GM12865 (cell line): ENCODE measurements around the gene CACFD1.

ENCODE experiments used
- DNase-seq: peaks from one replicate; pipeline ENCODE4 v3.0.0; 2010; ENCODE audit warnings: low read depth
- H3K4me3 ChIP-seq: 2 replicates; pipeline ENCODE4 v1.5.1; 2011; ENCODE audit warnings: mild to moderate bottlenecking, low read depth, low read length, control low read depth
- TF ChIP-seq, protein P1 (sequence below): IDR thresholded peaks from 2 replicates; pipeline ENCODE4 v1.5.1; 2011; ENCODE audit warnings: low read length, control low read depth, low read depth, inconsistent platforms; ENCODE audit not compliant: insufficient read depth; ENCODE audit errors: missing control alignments

Gene CACFD1

DNA sequence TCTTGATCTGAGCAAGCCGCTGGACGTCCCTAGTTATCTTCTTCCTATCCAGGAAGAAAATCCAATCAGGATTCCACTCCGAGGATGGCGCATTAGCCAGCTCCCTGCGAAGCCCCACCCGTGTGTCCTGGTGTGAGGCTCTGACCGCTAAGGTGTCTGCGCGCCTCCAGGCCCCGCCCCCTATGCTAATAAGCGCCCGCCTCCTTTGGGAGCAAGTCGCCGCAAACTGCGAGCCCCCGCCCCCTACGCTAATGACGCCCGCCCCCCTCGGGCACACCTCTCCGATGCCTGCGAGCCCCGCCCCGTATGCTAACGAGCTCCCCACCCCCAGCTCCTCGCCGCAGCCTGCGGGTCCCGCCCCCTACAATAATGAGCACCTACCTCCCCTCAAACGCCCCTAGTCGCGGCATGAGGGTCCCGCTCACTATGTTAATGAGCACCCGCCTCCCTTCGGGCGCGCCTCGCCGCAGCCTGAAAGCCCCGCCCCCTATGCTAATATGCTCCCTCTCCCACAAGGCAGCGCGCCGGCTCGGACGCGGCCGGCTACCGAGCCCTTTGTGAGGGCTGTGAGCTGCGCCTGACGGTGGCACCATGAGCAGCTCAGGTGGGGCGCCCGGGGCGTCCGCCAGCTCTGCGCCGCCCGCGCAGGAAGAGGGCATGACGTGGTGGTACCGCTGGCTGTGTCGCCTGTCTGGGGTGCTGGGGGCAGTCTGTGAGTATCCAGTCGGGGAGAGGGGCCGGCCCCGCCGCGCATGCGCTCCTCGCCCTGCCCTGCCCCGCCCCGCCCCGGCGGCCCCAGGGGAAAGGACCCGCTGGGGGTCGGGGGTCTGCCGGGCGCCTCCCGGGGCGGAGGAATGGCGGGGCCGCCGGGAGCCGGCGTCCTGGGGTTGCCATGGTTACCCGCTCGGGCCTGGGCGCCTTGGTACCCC is at the start of gene CACFD1:
Gene CACFD1, plus strand, starts transcription at position 503 of the 929 bp plus-strand sequence. Its CDS starts 89 bp downstream, at position 592.
- H3K4me3 ChIP-seq: peak within 1 kb of the TSS; percentile 76
- TF ChIP-seq, protein P1, sequence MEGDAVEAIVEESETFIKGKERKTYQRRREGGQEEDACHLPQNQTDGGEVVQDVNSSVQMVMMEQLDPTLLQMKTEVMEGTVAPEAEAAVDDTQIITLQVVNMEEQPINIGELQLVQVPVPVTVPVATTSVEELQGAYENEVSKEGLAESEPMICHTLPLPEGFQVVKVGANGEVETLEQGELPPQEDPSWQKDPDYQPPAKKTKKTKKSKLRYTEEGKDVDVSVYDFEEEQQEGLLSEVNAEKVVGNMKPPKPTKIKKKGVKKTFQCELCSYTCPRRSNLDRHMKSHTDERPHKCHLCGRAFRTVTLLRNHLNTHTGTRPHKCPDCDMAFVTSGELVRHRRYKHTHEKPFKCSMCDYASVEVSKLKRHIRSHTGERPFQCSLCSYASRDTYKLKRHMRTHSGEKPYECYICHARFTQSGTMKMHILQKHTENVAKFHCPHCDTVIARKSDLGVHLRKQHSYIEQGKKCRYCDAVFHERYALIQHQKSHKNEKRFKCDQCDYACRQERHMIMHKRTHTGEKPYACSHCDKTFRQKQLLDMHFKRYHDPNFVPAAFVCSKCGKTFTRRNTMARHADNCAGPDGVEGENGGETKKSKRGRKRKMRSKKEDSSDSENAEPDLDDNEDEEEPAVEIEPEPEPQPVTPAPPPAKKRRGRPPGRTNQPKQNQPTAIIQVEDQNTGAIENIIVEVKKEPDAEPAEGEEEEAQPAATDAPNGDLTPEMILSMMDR: no peak
- DNase-seq: peak; percentile 95

DNA sequence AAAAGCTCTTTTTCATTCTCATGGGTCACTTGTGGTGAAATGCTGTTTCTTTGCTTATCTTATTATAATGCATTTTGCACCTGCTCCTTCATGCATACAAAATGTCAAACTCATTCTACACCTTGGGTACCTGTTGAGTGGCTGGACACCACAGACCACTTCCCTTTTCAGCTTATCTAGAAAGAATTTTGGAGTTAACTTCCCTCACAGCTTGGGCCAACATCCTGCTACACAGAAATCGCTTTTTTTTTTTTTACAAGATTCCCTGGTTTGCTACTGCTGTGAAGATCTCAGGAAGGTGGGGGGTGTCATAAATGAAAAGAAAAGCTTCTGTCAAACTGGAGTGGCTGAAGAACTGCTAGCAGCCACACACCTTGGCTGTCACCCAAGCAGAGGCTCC is 44.6 kb upstream of the CACFD1 start:
- H3K4me3 ChIP-seq: no peak overlapping the region
- DNase-seq: no peak
- TF ChIP-seq, protein P1: no peak

DNA sequence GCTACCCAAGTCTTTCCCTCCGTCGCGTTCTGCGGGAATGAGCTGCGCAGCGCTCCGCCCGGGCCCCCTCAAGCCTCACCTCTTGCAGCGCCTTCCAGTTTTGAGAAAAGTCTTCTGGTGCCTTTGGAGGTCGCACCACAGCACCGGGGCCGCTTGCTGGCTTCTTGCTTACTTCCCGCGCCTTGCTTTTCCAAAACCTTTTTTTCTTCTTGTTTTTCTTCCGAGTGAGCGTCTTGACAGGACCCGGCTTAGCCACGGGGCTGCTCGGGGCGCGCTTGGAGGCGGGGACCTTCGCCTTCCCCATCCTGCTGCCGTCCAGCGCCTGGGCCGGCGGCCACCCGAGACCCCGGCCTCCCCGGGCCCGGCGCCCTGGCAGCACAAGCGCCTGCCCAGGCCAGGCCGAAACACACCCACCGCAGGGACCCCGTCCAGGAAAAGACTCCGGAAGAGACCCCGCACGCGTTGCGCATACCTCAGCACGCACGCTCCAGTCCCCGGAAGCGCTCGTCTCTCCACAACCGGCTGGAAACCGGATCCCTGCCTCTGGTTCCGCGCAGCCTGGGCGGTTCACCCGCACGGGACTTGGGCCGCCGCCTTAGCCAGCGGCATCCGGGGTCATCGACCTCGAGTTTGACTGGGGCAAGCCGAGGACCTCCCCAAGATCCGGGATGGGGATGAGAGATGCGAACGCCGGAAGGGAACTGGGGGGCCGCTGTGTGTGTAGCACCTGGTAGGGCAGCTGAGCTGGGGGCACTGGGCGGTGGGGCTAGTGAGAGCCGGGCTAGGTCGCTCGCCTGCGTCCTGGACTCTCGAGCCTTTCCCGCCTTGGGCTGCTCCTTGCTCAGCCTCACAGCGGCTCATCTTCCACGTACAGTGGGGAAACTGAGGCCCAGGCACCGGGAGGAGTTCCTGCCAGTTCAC is 42.0 kb upstream of the CACFD1 start, which contains the start of gene REXO4:
Gene REXO4, minus strand, starts transcription at position 470 of the 921 bp plus-strand sequence. Its CDS starts 166 bp downstream, at position 304.
- TF ChIP-seq, protein P1: no peak
- peak; percentile 97 for DNase-seq
- peak within 1 kb of the TSS; percentile 89 for H3K4me3 ChIP-seq

DNA sequence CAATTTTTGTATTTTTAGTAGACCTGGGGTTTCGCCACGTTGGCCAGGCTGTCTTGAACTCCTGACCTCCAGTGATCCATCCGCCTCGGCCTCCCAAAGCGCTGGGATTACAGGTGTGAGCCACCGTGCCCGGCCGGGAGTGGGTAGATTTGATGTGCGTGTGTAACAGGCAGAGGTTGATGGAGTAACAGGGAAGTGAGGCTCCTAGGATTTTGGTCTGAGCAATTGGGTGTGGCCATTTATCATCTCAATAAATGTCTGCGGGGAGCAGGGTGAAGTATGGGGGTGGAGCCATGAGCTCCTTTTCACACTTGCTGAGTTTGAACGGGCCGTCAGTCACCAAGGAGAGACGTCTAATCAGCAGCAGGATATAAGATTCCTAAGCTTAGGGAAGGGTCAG is 40.8 kb upstream of the CACFD1 start:
- TF ChIP-seq, protein P1: no peak
- peak overlapping the region; percentile 89; the same call in 1 of the 2 replicates for H3K4me3 ChIP-seq
- DNase-seq: no peak

DNA sequence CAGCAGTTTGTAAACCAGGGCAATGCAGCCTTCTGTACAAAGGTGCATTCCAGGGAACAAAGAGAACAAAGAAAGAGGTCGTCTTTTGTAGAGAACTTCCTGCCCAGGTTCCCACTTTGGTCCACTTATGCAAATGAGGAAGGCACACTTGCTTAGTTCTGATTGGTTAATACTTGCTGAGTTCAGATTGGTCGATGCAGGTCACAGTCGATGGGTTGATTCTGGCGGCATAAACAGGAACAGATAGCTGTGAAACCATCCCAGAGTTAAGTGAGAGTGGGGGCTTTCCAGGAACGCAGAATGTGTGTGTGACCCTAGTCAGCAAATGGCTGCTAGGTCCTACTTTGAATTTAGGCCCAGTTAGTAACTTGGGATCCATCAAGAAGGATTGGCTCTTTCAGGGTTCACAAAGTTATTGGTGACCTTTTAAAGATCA is 39.4 kb upstream of the CACFD1 start:
- peak; percentile 94 for DNase-seq
- TF ChIP-seq, protein P1: no peak
- no peak overlapping the region for H3K4me3 ChIP-seq

DNA sequence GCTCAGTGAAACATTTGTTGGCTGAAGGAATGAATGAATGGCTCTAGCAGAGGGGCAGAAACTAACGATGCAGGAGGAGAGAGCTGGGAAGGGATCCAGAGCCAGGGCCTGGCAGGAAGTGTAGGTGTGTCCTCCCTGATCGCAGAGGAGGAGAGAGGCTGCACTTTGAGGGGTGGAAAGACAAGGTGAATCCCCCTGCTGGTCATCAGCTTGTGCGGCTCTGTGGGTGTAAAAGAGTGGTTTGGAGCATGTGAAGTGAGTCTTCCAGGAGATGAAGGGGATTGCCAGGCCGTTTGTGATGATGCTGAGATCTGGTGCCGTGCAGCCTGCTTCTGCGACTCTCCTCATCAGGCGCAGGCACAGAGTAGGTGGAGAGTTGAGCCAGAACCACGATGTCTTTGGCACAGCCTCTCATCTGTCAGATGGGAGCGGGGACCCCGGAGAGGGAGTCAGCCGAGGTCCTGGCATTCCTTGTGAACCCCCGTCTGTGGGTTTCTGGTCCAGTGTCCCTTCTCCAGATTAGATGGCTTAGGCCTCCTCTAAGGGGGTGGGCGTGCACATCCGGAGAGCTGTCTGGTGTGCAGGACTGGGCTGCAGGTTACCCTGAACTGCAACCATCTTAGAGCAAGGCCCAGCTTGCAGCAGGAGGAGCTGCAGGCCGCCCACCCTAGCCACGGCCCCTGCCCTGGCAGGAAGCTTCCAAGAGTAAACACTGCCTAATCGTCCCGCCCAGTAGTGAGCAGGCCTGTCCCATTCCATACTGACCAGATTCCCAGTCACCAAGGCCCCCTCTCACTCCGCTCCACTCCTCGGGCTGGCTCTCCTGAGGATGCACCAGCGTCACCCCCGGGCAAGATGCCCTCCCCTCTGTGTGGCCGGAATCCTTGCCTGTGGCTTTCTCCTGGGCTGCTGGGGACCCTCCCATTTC is 37.9 kb upstream of the CACFD1 start, which contains the start of gene ADAMTS13:
Gene ADAMTS13, plus strand, starts transcription at position 753 of the 928 bp plus-strand sequence. Its CDS starts 77 bp downstream, at position 830.
- TF ChIP-seq, protein P1: peak; percentile 19
- DNase-seq: peak; percentile 86
- H3K4me3 ChIP-seq: no peak within 1 kb of the TSS
